H1 (cell line): ENCODE measurements around the gene TEDC1. TPM values are rescaled to one million over a fixed set of nuclear protein-coding genes. Genes with fewer than 3 reads are reported as not detected.

Experiments
- CTCF ChIA-PET: fragments of 300-600 bp; sonication (Branson Sonifier 250); formaldehyde crosslinking; loops from one replicate; lab custom pipeline; 2021; ENCODE audit not compliant: partially characterized antibody; lab: Charles Lee
- POLR2A ChIA-PET: fragments of 300-600 bp; sonication (Branson Sonifier 250); formaldehyde crosslinking; loops from one replicate; lab custom pipeline; 2021; ENCODE audit warnings: inconsistent platforms; ENCODE audit not compliant: partially characterized antibody; lab: Charles Lee
- DNase-seq, 2 experiments: peaks; one replicate each; pipeline versions ENCODE4 v3.0.0 to v3.0.0-alpha.2; 2010 to 2022; ENCODE audit warnings: low spot score in 2 of 2, low read depth in 1 of 2, mixed read lengths in 1 of 2
- FAIRE-seq: peaks from 2 replicates; lab custom pipeline; 2011; peaks lifted over from hg19 to GRCh38; lab: Jason Lieb, UNC
- H2AFZ ChIP-seq: 2 replicates; pipeline ENCODE4 v1.8.1; 2012; ENCODE audit warnings: low read length, inconsistent platforms
- H2AK5ac ChIP-seq: 2 replicates; pipeline ENCODE4 v1.6.1; 2013; ENCODE audit warnings: low read depth, low read length
- H2BK120ac ChIP-seq: replicated peaks from 2 replicates; pipeline ENCODE3; 2013; ENCODE audit warnings: low read depth, low read length, inconsistent platforms
- H2BK12ac ChIP-seq: 2 replicates; pipeline ENCODE4 v1.6.1; 2013; ENCODE audit warnings: low read depth, low read length
- H2BK15ac ChIP-seq: 2 replicates; pipeline ENCODE4 v1.6.1; 2013; ENCODE audit warnings: low read length
- H2BK20ac ChIP-seq: 2 replicates; pipeline ENCODE4 v1.6.1; 2013; ENCODE audit warnings: low read length
- H2BK5ac ChIP-seq: 2 replicates; pipeline ENCODE4 v1.6.1; 2013; ENCODE audit warnings: low read depth, low read length
- H3K14ac ChIP-seq: 2 replicates; pipeline ENCODE4 v1.6.1; 2013; ENCODE audit warnings: inconsistent platforms; ENCODE audit not compliant: insufficient read length
- H3K18ac ChIP-seq: 2 replicates; pipeline ENCODE4 v1.6.1; 2013; ENCODE audit warnings: low read length; ENCODE audit errors: extremely low read depth
- H3K23ac ChIP-seq: 2 replicates; pipeline ENCODE4 v1.6.1; 2013; ENCODE audit warnings: inconsistent platforms; ENCODE audit not compliant: insufficient read length
- H3K23me2 ChIP-seq: 2 replicates; pipeline ENCODE4 v1.6.1; 2013; ENCODE audit warnings: low read depth, low read length
- H3K27ac ChIP-seq: 2 replicates; pipeline ENCODE4 v1.6.1; 2011; ENCODE audit warnings: low read depth, low read length, inconsistent platforms
- H3K27me3 ChIP-seq, 4 experiments: replicated peaks in 1 of 4; 1 replicate in 1 of 4; 2 replicates in 3 of 4; pipeline versions ENCODE4 v1.6.1 to v1.8.1; 2011 to 2013; ENCODE audit warnings: low read length in 3 of 4, mild to moderate bottlenecking in 3 of 4, inconsistent platforms in 2 of 4, mixed read lengths in 2 of 4, moderate library complexity in 1 of 4; ENCODE audit not compliant: control insufficient read depth in 3 of 4, insufficient read depth in 3 of 4; ENCODE audit errors: extremely low read depth in 1 of 4
- H3K36me3 ChIP-seq, 4 experiments: 2 replicates each; pipeline versions ENCODE4 v1.6.1 to v1.8.1; 2011 to 2013; ENCODE audit warnings: mild to moderate bottlenecking in 4 of 4, low read length in 3 of 4, moderate library complexity in 2 of 4, control low read depth in 1 of 4, inconsistent platforms in 1 of 4; ENCODE audit not compliant: insufficient read depth in 4 of 4, control insufficient read depth in 2 of 4
- H3K4ac ChIP-seq: replicated peaks from 2 replicates; pipeline ENCODE3; 2013; ENCODE audit warnings: low read length, low read depth, mixed read lengths, inconsistent platforms; ENCODE audit not compliant: insufficient read length
- H3K4me1 ChIP-seq, 4 experiments: replicated peaks in 1 of 4; 1 replicate in 1 of 4; 2 replicates in 3 of 4; pipeline versions ENCODE4 v1.6.1 to v1.8.1; 2011 to 2013; ENCODE audit warnings: low read length in 3 of 4, inconsistent platforms in 2 of 4, mixed read lengths in 1 of 4; ENCODE audit not compliant: insufficient read depth in 4 of 4, control insufficient read depth in 3 of 4
- H3K4me2 ChIP-seq, 2 experiments: 2 replicates each; pipeline versions ENCODE4 v1.6.1 to v1.8.1; 2011 to 2013; ENCODE audit warnings: low read depth in 2 of 2, low read length in 2 of 2, control low read depth in 1 of 2, inconsistent platforms in 1 of 2, mild to moderate bottlenecking in 1 of 2; ENCODE audit not compliant: insufficient read depth in 1 of 2
- H3K4me3 ChIP-seq, 4 experiments: fragments of 200-600, 300-600 bp in 1 of 4; sonication (generic), shearing (Covaris generic), sonication (Bioruptor Twin) in 1 of 4; 2 replicates each; pipeline versions ENCODE4 v1.5.1 to v1.8.1; 2011 to 2016; ENCODE audit warnings: low read length in 4 of 4, low read depth in 3 of 4, control low read depth in 2 of 4, inconsistent platforms in 2 of 4, mild to moderate bottlenecking in 2 of 4, mixed read lengths in 1 of 4, moderate library complexity in 1 of 4; ENCODE audit not compliant: insufficient read depth in 2 of 4; ENCODE audit errors: extremely low read depth in 1 of 4
- H3K56ac ChIP-seq: replicated peaks from 2 replicates; pipeline ENCODE3; 2013; ENCODE audit warnings: low read depth, mild to moderate bottlenecking, mixed read lengths, low read length, inconsistent platforms; ENCODE audit not compliant: insufficient read length
- H3K79me1 ChIP-seq: 2 replicates; pipeline ENCODE4 v1.6.1; 2013; ENCODE audit warnings: low read depth, low read length, control low read depth
- H3K79me2 ChIP-seq, 2 experiments: 2 replicates each; pipeline versions ENCODE4 v1.6.1 to v1.8.1; 2012 to 2013; ENCODE audit warnings: low read length in 2 of 2, mild to moderate bottlenecking in 2 of 2, inconsistent platforms in 1 of 2; ENCODE audit not compliant: insufficient read depth in 2 of 2, control insufficient read depth in 1 of 2
- H3K9ac ChIP-seq, 4 experiments: replicated peaks in 1 of 4; 1 replicate in 1 of 4; 2 replicates in 3 of 4; pipeline versions ENCODE4 v1.6.1 to v1.8.1; 2011 to 2013; ENCODE audit warnings: low read depth in 3 of 4, low read length in 3 of 4, control low read depth in 2 of 4, mild to moderate bottlenecking in 2 of 4, moderate library complexity in 2 of 4, inconsistent platforms in 1 of 4; ENCODE audit errors: extremely low read depth in 1 of 4
- H3K9me3 ChIP-seq, 2 experiments: 2 replicates each; pipeline versions ENCODE4 v1.6.1 to v1.8.1; 2012 to 2013; ENCODE audit warnings: mild to moderate bottlenecking in 2 of 2, moderate library complexity in 2 of 2, control low read depth in 1 of 2, inconsistent platforms in 1 of 2, low read depth in 1 of 2, low read length in 1 of 2, mixed read lengths in 1 of 2; ENCODE audit not compliant: insufficient read depth in 2 of 2
- H4K20me1 ChIP-seq, 2 experiments: replicated peaks in 1 of 2; 2 replicates each; pipeline versions ENCODE3 to v1.8.1; 2011 to 2013; ENCODE audit warnings: inconsistent platforms in 2 of 2, low read length in 2 of 2, mild to moderate bottlenecking in 1 of 2; ENCODE audit not compliant: insufficient read depth in 2 of 2, control insufficient read depth in 1 of 2
- H4K5ac ChIP-seq: 2 replicates; pipeline ENCODE4 v1.6.1; 2013; ENCODE audit warnings: low read length, low read depth, mixed read lengths, inconsistent platforms; ENCODE audit not compliant: insufficient read length
- H4K8ac ChIP-seq: 2 replicates; pipeline ENCODE4 v1.8.0; 2013; ENCODE audit warnings: mild to moderate bottlenecking, moderate library complexity, low read length, inconsistent platforms; ENCODE audit not compliant: insufficient read depth; ENCODE audit errors: extremely low read depth
- H4K91ac ChIP-seq: replicated peaks from 2 replicates; pipeline ENCODE3; 2013; ENCODE audit warnings: low read length, mixed read lengths, inconsistent platforms; ENCODE audit not compliant: insufficient read length
- WGBS, 2 experiments: shearing (Covaris generic) in 1 of 2; methylation state at CpG; one replicate each; pipeline versions ENCODE4 v1.1.6 to v1.1.7; 2013 to 2015; ENCODE audit warnings: low lambda C conversion rate in 2 of 2, mixed read lengths in 2 of 2, inconsistent platforms in 1 of 2, low coverage in 1 of 2, missing lambda C conversion rate in 1 of 2; ENCODE audit not compliant: insufficient replicate concordance in 2 of 2, insufficient coverage in 1 of 2, insufficient read length in 1 of 2; ENCODE audit errors: extremely low coverage in 1 of 2, missing lambda C conversion rate in 1 of 2; 5-methylcytosine and 5-hydroxymethylcytosine counted together
- polyA plus RNA-seq, 7 experiments: library from polyadenylated mRNA; depleted of rRNA in 3 of 7; stranded (reverse) in 5 of 7; unstranded in 2 of 7; fragments of >200 nt in 5 of 7; fragments of 200-250 nt in 2 of 7; gene quantifications; 1 replicate in 5 of 7; 2 replicates in 1 of 7; 4 replicates in 1 of 7; pipeline versions ENCODE4 v1.2.1 to v1.2.3, GENCODE V29; 2011 to 2013; ENCODE audit warnings: missing spikeins in 2 of 7, mixed read lengths in 2 of 7
- total RNA-seq: library from RNA; stranded (reverse); fragmentation: NEBNext Ultra II Directional; extraction: Animal tissue kit (Norgen Biotek cat#: 25700); gene quantifications from 2 replicates; pipeline ENCODE4 v1.2.1, GENCODE V29; 2021

TEDC1 gene
- total and polyA plus RNA-seq, 2 of the 8 experiments (the other 6 are each of a cell fraction or from before 2014, with no cell fraction given) = 5.6 to 14.8 TPM

DNA sequence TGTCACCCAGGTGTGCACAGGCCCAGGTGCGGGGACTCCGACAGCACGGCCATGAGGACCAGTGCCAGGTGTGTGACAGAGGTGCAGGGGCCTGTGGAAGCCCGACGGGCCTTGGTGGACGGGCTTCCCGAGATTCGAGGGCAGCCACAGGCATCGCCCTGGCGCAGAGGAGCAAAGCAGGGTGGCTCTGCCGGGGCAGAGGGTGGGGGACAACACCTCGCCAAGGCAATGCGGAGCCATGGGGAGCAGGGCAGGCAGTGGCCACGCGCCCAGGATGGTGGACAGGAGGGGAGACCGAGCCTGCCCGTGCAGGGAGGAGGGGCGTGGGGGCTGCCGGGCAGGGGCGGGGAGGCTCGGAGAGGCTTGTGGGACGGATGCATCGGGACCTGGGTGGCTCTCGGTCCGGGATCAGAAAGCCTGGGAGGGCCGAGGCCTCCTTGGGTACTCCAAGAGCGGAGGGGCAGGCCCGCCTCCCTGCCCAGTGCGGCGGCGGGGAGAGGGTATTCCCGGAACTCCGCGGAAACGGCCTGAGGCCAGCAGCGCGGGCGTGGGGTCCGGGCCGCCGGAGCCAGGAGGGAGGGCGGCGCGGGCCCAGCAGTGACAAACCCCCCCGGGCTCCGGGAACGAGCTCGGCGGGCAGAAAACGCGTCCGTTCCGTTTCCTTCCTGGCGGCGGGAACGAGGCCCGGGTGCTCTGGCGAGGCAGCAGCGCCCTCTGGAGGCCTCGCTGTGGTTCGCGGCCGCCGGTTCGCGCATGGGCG is 37.0 kb downstream of the TEDC1 start:
- Histone ChIP-seq H3K79me2 (no peaks in the 10 kb centered on the region), H3K9ac (no peak overlapping the region; a peak in 1 of 7 replicates), H3K36me3 (no peaks in the 10 kb centered on the region; a peak in 1 of 8 replicates), H4K5ac (no peak overlapping the region), H2AK5ac (no peak overlapping the region), H2BK20ac (no peak overlapping the region), H3K79me1 (no peaks in the 10 kb centered on the region), H4K91ac (no peak overlapping the region), H3K4me2 (peak overlapping the region in 1 of 2 experiments; percentile 83), H3K23me2 (no peaks in the 10 kb centered on the region; the same call in 1 of the 2 replicates), H3K4ac (no peak overlapping the region), H2BK15ac (no peak overlapping the region), H3K56ac (no peak overlapping the region), H3K27ac (no peak overlapping the region), H4K8ac (peak overlapping the region; percentile 68), H3K9me3 (peaks cover 3 to 44% of the 10 kb centered on the region in 2 experiments; a peak in 3 of 4 replicates), H3K27me3 (peaks cover 9 to 37% (median 25%) of the 10 kb centered on the region in 4 experiments), H3K18ac (no peak overlapping the region), H4K20me1 (no peaks in the 10 kb centered on the region), H3K4me1 (peaks cover 0 to 4% (median 0%) of the 10 kb centered on the region in 4 experiments; a peak in 3 of 7 replicates), H2BK120ac (no peak overlapping the region), H3K23ac (no peak overlapping the region), H3K4me3 (peak overlapping the region; percentile 12 to 59 (median 34); a peak in 5 of 8 replicates), H2BK5ac (no peak overlapping the region), H2AFZ (no peak overlapping the region; the same call in 1 of the 2 replicates), H3K14ac (no peak overlapping the region), H2BK12ac (no peak overlapping the region)
- CTCF ChIA-PET = interaction anchor here (0.6 to 1.3 kb wide), 7 partner anchors 9 to 56 kb away, joined by 3 to 5 read pairs (median 3); no protein-coding TSS in a partner anchor
- POLR2A ChIA-PET = no interaction called here
- DNase-seq (peak in 1 of 2 experiments; percentile 83), FAIRE-seq (no peak)
- WGBS, 2 experiments = 33% methylated on average over 29 of the region's 67 CpGs; no CpG with 5 or more reads in 1 of the 2 experiments
